ENCODE data around the gene KCNJ11.

The KCNJ11 gene

GRCh38 chr11:17368551-17368950 is 19.9 kb downstream of the KCNJ11 start:
- no peaks in the 10 kb centered on the region for H3K9me2 ChIP-seq (replicated peaks; ENCODE audit: insufficient read depth, low read length)
- peaks cover 89% of the 10 kb centered on the region for H3K36me3 ChIP-seq (ENCODE audit: low read length)
- H3K4me3 ChIP-seq (ENCODE audit: insufficient read depth, low read length, poor library complexity, severe bottlenecking): no peak overlapping the region
- H3K9ac ChIP-seq (ENCODE audit: low read length): no peak overlapping the region
- no peak overlapping the region for H3K4me2 ChIP-seq (ENCODE audit: low read depth, low read length, poor library complexity, severe bottlenecking)
- H3K79me2 ChIP-seq (ENCODE audit: insufficient read depth, low read length): peaks cover 32% of the 10 kb centered on the region
- TF ChIP-seq EZH2phosphoT487 (conservative IDR thresholded peaks at IDR 0.05; ENCODE audit: low read length) (no peak), CTCF (IDR thresholded peaks at IDR 0.05; ENCODE audit: insufficient read depth, low read length, poor library complexity, severe bottlenecking) (no peak)
- H3K9me3 ChIP-seq (ENCODE audit: insufficient read depth, low read length): peaks cover 49% of the 10 kb centered on the region
- no peak overlapping the region for H3K27ac ChIP-seq (ENCODE audit: low read depth, low read length)
- no peaks in the 10 kb centered on the region for H3F3A ChIP-seq (ENCODE audit: insufficient read depth)
- H2AFZ ChIP-seq (ENCODE audit: low read depth, low read length, severe bottlenecking): no peak overlapping the region
- no peaks in the 10 kb centered on the region for H3K27me3 ChIP-seq (ENCODE audit: low read length)
- no peaks in the 10 kb centered on the region for H4K20me1 ChIP-seq (ENCODE audit: low read depth, low read length)

- peaks cover 78% of the 10 kb centered on the region for H3K36me3 ChIP-seq (ENCODE audit: low read length)
- no peaks in the 10 kb centered on the region for H3K27me3 ChIP-seq (ENCODE audit: low read length)
Measured at GRCh38 chr11:17366495-17366894, 22.0 kb downstream of the KCNJ11 start.

GRCh38 chr11:17354601-17354991 is 33.9 kb downstream of the KCNJ11 start:
- peaks cover 34% of the 10 kb centered on the region for H3F3A ChIP-seq (ENCODE audit: insufficient read depth)
- TF ChIP-seq EZH2phosphoT487 (conservative IDR thresholded peaks at IDR 0.05; ENCODE audit: low read length) (no peak), CTCF (IDR thresholded peaks at IDR 0.05; ENCODE audit: insufficient read depth, low read length, poor library complexity, severe bottlenecking) (peak; percentile 94)
- H3K9me3 ChIP-seq (ENCODE audit: insufficient read depth, low read length): no peaks in the 10 kb centered on the region
- peaks cover 12% of the 10 kb centered on the region; the same call in 1 of the 2 replicates for H4K20me1 ChIP-seq (ENCODE audit: low read depth, low read length)
- H3K79me2 ChIP-seq (ENCODE audit: insufficient read depth, low read length): peaks cover 68% of the 10 kb centered on the region
- peak overlapping the region; percentile 89 for H3K27ac ChIP-seq (ENCODE audit: low read depth, low read length)
- H3K9me2 ChIP-seq (replicated peaks; ENCODE audit: insufficient read depth, low read length): no peaks in the 10 kb centered on the region
- peak overlapping the region; percentile 77 for H3K4me2 ChIP-seq (ENCODE audit: low read depth, low read length, poor library complexity, severe bottlenecking)
- no peaks in the 10 kb centered on the region for H3K27me3 ChIP-seq (ENCODE audit: low read length)
- peak overlapping the region; percentile 76 for H3K9ac ChIP-seq (ENCODE audit: low read length)
- H2AFZ ChIP-seq (ENCODE audit: low read depth, low read length, severe bottlenecking): no peak overlapping the region
- peak overlapping the region; percentile 79 for H3K4me3 ChIP-seq (ENCODE audit: insufficient read depth, low read length, poor library complexity, severe bottlenecking)
- H3K36me3 ChIP-seq (ENCODE audit: low read length): peaks cover 29% of the 10 kb centered on the region

More at GRCh38 chr11:17366495-17366894, 22.0 kb downstream of the KCNJ11 start:
- Histone ChIP-seq H2AFZ (ENCODE audit: low read depth, low read length, severe bottlenecking) (no peak overlapping the region), H3F3A (ENCODE audit: insufficient read depth) (no peaks in the 10 kb centered on the region), H3K9me2 (replicated peaks; ENCODE audit: insufficient read depth, low read length) (no peaks in the 10 kb centered on the region), H3K9ac (ENCODE audit: low read length) (no peak overlapping the region), H3K4me2 (ENCODE audit: low read depth, low read length, poor library complexity, severe bottlenecking) (no peak overlapping the region), H3K9me3 (ENCODE audit: insufficient read depth, low read length) (peaks cover 35% of the 10 kb centered on the region), H3K27ac (ENCODE audit: low read depth, low read length) (no peak overlapping the region), H3K4me3 (ENCODE audit: insufficient read depth, low read length, poor library complexity, severe bottlenecking) (no peak overlapping the region), H3K79me2 (ENCODE audit: insufficient read depth, low read length) (peaks cover 43% of the 10 kb centered on the region), H4K20me1 (ENCODE audit: low read depth, low read length) (peaks cover 5% of the 10 kb centered on the region; the same call in 1 of the 2 replicates)
- TF ChIP-seq EZH2phosphoT487 (conservative IDR thresholded peaks at IDR 0.05; ENCODE audit: low read length) (no peak), CTCF (IDR thresholded peaks at IDR 0.05; ENCODE audit: insufficient read depth, low read length, poor library complexity, severe bottlenecking) (no peak)
